Mononuclear cell (primary cell): ENCODE data around the gene UNK. TPM values are rescaled to one million over a fixed set of nuclear protein-coding genes. Genes with fewer than 3 reads are reported as not detected.

Source experiments
- H3K27me3 ChIP-seq: 2 replicates; pipeline ENCODE4 v1.6.0; 2011; ENCODE audit warnings: low read length, control low read depth; ENCODE audit not compliant: insufficient read depth
- H3K4me1 ChIP-seq: 2 replicates; pipeline ENCODE4 v1.5.1; 2011; ENCODE audit warnings: mild to moderate bottlenecking, low read length, control low read depth; ENCODE audit not compliant: insufficient read depth
- H3K4me3 ChIP-seq: 2 replicates; pipeline ENCODE4 v1.5.1; 2011; ENCODE audit warnings: mild to moderate bottlenecking, low read length, moderate library complexity
- H3K9me3 ChIP-seq: 2 replicates; pipeline ENCODE4 v1.5.1; 2011; ENCODE audit warnings: low read depth, mild to moderate bottlenecking, control low read depth, low read length
- total RNA-seq: library from RNA; depleted of rRNA; stranded (reverse); fragments of >200 nt; gene quantifications from one replicate; pipeline ENCODE4 v1.2.3, GENCODE V29; 2012

The UNK gene
- total RNA-seq, 1 donor = 32.8 TPM

DNA sequence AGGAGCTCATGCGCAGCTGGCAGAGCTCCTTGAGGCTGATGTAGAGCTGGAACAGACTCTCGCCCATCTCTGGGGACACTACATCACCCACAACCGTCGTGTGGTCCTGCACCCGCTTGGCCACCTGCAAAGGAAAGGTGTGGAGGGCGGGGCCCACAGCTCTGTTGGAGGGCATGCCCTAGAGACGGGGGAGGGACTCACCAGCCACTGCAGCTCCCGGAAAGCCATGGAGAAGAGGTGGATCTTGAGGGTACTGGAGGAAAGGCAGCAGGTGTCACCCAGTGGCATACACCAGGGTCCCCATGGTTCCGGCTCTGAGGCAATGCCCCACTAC, 51.0 kb downstream of the UNK start:
- H3K27me3 ChIP-seq = no peaks in the 10 kb centered on the region
- no peaks in the 10 kb centered on the region for H3K9me3 ChIP-seq
- H3K4me1 ChIP-seq = peaks cover 30% of the 10 kb centered on the region
- H3K4me3 ChIP-seq = no peak overlapping the region

- Histone ChIP-seq H3K4me1 (peaks cover 30% of the 10 kb centered on the region), H3K27me3 (no peaks in the 10 kb centered on the region), H3K4me3 (no peak overlapping the region), H3K9me3 (no peaks in the 10 kb centered on the region)
These were observed 52.0 kb downstream of the UNK start for GRCh38 chr17:75836605-75837004.

GRCh38 chr17:75837899-75838298, 53.3 kb downstream of the UNK start:
- Histone ChIP-seq H3K27me3 (no peaks in the 10 kb centered on the region), H3K4me1 (peaks cover 29% of the 10 kb centered on the region), H3K9me3 (no peaks in the 10 kb centered on the region), H3K4me3 (no peak overlapping the region)

- H3K9me3 ChIP-seq = no peaks in the 10 kb centered on the region
- H3K4me3 ChIP-seq = no peak overlapping the region
- peaks cover 28% of the 10 kb centered on the region for H3K4me1 ChIP-seq
- H3K27me3 ChIP-seq = no peaks in the 10 kb centered on the region
These were observed 53.8 kb downstream of the UNK start for GRCh38 chr17:75838410-75838809.

GRCh38 chr17:75839942-75840798, 55.6 kb downstream of the UNK start:
- peaks cover 20% of the 10 kb centered on the region for H3K4me1 ChIP-seq
- H3K27me3 ChIP-seq = no peaks in the 10 kb centered on the region
- H3K9me3 ChIP-seq = no peaks in the 10 kb centered on the region
- no peak overlapping the region for H3K4me3 ChIP-seq

DNA sequence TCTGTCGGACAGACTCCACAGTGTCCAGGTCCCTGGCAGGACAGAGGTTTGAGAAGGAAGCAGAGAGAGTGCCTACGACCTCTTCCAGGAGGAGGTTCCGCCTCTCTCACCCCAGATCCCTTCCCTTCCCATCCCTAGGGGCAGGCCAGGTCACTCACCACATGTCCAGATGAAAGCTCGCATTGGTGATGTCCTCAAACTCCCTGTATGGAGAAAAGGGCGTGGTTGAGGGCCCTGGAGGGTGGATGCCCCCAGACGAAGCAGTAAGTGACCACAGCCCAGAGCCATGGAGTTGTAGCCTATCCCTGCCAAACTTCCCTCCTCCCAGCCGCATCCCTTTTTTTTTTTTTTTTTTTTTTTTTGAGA, 56.2 kb downstream of the UNK start:
- no peaks in the 10 kb centered on the region for H3K9me3 ChIP-seq
- peaks cover 26% of the 10 kb centered on the region for H3K4me1 ChIP-seq
- H3K4me3 ChIP-seq = no peak overlapping the region
- no peaks in the 10 kb centered on the region for H3K27me3 ChIP-seq

DNA sequence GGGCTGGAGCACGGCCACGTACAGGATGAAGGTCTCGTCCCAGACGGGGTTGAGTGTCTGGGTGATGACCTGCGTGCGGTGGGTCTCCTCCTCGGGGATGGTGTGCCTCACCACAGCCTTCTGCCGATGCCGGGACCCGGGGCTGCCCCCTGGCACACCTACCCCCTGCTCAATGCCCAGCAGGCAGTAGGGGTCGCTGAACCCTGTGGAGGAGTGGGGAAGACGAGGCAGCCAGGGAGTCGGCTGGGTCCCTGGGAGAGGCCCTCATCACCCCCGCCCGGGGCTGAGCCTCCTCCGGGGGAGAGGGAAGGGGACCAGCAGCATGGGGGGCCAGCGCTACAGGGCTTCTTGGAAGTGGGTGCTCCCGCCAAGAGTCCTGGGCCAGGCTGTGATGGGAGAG, 57.8 kb downstream of the UNK start:
- Histone ChIP-seq H3K4me1 (peaks cover 33% of the 10 kb centered on the region), H3K4me3 (no peak overlapping the region), H3K9me3 (no peaks in the 10 kb centered on the region), H3K27me3 (no peaks in the 10 kb centered on the region)

DNA sequence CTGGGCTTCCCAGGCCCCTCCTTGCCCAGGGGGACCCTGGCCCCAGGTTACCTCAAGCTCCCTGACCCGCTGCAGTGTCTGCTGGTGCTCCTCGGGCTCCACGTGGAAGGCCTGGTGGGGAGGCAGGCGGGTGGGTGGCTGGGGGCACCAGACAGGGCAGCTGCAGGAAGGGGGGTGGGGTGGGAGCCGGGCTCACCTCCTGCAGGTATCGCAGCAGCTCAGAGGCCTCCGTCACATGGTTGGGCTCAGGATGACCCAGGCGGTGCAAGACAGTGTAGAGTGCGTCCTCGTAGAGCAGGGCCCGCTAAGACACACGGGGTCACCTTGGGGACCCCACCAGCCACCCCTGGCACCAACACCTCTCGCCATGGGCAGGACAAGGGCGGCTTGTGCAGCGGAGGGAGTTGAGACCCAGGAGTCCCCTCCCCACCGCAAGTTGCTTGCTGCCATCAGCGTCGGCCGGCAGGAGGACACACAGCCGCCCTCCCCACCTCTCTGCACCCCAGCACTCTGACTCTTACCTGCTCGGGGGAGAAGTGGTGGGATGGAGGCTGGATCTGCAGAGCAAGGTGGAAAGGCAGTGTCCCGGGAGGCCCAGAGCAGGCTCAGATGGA, 58.5 kb downstream of the UNK start:
- H3K9me3 ChIP-seq = no peaks in the 10 kb centered on the region
- no peaks in the 10 kb centered on the region for H3K27me3 ChIP-seq
- peak overlapping the region; percentile 81 for H3K4me3 ChIP-seq
- peaks cover 33% of the 10 kb centered on the region for H3K4me1 ChIP-seq

DNA sequence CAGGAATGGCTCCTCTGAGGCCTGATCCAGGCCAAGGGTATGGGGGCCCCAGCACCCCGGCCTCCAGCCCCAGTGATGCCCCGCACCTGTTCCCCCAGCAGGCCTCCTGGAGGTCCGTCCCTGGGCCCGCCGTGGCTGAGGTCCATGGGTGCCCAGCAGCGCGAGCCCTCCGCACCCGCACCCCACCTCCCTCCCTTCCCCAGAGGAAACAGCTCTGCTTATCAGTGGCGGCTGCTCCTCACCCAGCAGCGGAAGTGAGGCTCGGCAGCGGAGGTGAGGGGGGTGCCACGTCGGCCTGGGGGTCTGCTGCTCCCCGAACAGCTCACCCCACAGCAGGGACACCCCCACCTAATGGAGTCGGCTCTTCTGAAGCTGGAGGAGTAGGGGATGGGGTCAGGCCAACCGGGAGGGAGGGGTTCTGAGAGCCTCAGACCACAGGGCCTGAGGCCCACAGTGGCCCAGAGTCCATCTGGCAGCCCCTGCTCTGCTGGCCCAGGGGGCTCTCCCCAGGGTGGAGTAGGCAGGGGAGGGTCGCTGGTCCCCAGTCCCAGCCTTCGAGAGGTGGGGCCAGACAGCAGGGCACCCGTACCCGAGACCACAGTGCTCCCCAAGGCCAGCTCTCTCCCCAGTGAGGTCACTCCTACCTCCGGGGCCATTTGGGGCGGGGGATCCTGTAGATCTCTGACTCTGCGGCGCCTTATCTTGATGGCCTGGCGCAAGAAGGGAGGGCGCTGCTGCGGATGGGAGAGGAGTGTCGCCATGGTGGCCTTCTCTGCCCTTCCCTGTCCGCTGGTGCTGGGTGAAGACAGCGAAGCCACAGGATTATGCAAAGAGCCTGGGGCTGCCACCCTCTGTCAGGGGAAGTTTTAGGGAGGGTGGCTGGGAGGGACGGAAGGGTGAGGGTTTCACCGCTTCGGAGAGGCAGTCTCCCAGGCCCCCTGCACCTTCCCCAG, 59.2 kb downstream of the UNK start, which contains the start of gene UNC13D:
TSS of gene UNC13D (minus strand) at position 828 of the 953 bp plus-strand sequence. CDS start at position 761, 67 bp downstream.
- Histone ChIP-seq H3K4me1 (peaks cover 37% of the 10 kb centered on the region), H3K9me3 (no peaks in the 10 kb centered on the region), H3K27me3 (no peaks in the 10 kb centered on the region), H3K4me3 (peak within 1 kb of the TSS; percentile 81)

- Histone ChIP-seq H3K4me3 (peak overlapping the region; percentile 81), H3K9me3 (no peaks in the 10 kb centered on the region), H3K4me1 (peaks cover 37% of the 10 kb centered on the region), H3K27me3 (no peaks in the 10 kb centered on the region)
These were observed 60.0 kb downstream of the UNK start for GRCh38 chr17:75844530-75845057.

GRCh38 chr17:75845058-75845711, 60.6 kb downstream of the UNK start:
- Histone ChIP-seq H3K4me1 (peaks cover 37% of the 10 kb centered on the region), H3K9me3 (no peaks in the 10 kb centered on the region), H3K27me3 (no peaks in the 10 kb centered on the region), H3K4me3 (no peak overlapping the region)

GRCh38 chr17:75845933-75846691, 61.5 kb downstream of the UNK start:
- Histone ChIP-seq H3K9me3 (no peaks in the 10 kb centered on the region), H3K4me1 (peaks cover 37% of the 10 kb centered on the region), H3K4me3 (no peak overlapping the region), H3K27me3 (no peaks in the 10 kb centered on the region)

GRCh38 chr17:75846692-75847613, 62.3 kb downstream of the UNK start:
- Histone ChIP-seq H3K9me3 (no peaks in the 10 kb centered on the region), H3K4me1 (peaks cover 36% of the 10 kb centered on the region), H3K4me3 (no peak overlapping the region), H3K27me3 (no peaks in the 10 kb centered on the region)
